ENCODE results near the gene NOXO1. TPM values are rescaled to one million over a fixed set of nuclear protein-coding genes. Genes with fewer than 3 reads are reported as not detected.

The NOXO1 gene
- total and polyA plus RNA-seq, 10 of the 15 experiments (the other 5 are each of a cell fraction or from before 2014, with no cell fraction given): 0.09 to 0.76 (median 0.26) TPM; not detected in 4

DNA sequence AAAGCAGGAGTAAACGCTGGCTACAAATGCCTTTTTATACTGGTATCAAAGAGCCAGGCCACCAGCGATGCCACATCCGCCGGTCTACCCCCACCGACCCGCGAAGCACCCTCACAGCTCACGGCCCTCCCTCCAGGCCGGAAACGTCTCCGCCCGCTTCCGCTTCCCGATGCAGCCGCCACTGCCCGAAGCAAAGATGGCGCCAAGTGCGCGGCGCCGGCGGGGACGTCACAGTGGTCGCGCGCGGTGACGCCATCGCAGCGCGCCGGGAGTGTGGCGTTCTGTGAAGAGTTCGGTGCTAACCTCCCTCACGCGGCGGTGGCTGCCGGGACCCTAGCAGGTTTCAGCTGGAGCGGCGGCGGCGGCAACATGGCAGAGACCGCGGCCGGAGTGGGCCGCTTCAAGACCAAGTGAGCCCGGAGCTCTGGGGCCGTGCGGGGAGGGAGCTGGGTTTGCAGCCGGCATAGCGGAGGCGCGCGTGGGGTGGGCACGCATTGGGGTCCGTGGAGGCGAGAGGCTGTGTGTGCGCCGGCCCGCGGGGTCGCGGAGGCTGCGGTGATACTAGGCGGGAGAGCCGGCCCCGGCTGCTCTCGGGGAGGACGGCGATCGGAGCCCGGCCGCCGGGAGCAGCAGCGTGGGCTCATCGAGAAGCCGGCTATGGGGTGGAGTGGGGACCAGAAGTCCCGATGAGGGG is 9.3 kb downstream of the NOXO1 start, which contains the start of gene TBL3 (continued):
- TF ChIP-seq RBBP5 (conservative IDR thresholded peaks at IDR 0.05) (no peak), NFIC (IDR thresholded peaks at IDR 0.05; ENCODE audit: low read depth, low read length) (no peak), SUZ12 (IDR thresholded peaks at IDR 0.05; ENCODE audit: unreplicated experiment) (no peak), SRF (IDR thresholded peaks at IDR 0.05; ENCODE audit: low read depth in 2 of 2, low read length in 2 of 2) (peak; percentile 87 to 98), SMAD1 (IDR thresholded peaks at IDR 0.05; ENCODE audit: low read depth, partially characterized antibody) (no peak), HCFC1 (IDR thresholded peaks at IDR 0.05; ENCODE audit: low read length) (peak; percentile 99), ESRRA (IDR thresholded peaks at IDR 0.05; ENCODE audit: low read length) (peak; percentile 91), NR2C2 (IDR thresholded peaks at IDR 0.05; ENCODE audit: borderline replicate concordance, control insufficient read depth, insufficient read length, low read depth) (no peak), RUNX3 (IDR thresholded peaks at IDR 0.05; ENCODE audit: low read length) (peak; percentile 93), MTA2 (IDR thresholded peaks at IDR 0.05; ENCODE audit: low read depth) (no peak; the same call in 1 of the 2 replicates), MYB (IDR thresholded peaks at IDR 0.05; ENCODE audit: borderline replicate concordance, low read depth, low read length) (0 out of 2 replicates have a peak, but pooled peaks have one; percentile 59), TARDBP (IDR thresholded peaks at IDR 0.05; ENCODE audit: borderline replicate concordance) (peak; percentile 98), FOXM1 (IDR thresholded peaks at IDR 0.05; ENCODE audit: low read depth, low read length) (no peak), BRCA1 (IDR thresholded peaks at IDR 0.05; ENCODE audit: low read depth, low read length) (peak; percentile 41; the same call in 1 of the 2 replicates), WRNIP1 (IDR thresholded peaks at IDR 0.05; ENCODE audit: borderline replicate concordance, low read depth, low read length) (no peak), NR2F1 (conservative IDR thresholded peaks at IDR 0.05) (peak; percentile 64; the same call in 1 of the 2 replicates), SP1 (IDR thresholded peaks at IDR 0.05; ENCODE audit: low read depth, low read length) (peak; percentile 89), CHD1 (IDR thresholded peaks at IDR 0.05; ENCODE audit: low read depth, low read length) (0 out of 2 replicates have a peak, but pooled peaks have one; percentile 73), RELA (IDR thresholded peaks at IDR 0.05; ENCODE audit: borderline replicate concordance, partially characterized antibody) (peak; percentile 96), IKZF1 (conservative IDR thresholded peaks at IDR 0.05) (peak; percentile 100)
- TF ChIP-seq, protein P1, sequence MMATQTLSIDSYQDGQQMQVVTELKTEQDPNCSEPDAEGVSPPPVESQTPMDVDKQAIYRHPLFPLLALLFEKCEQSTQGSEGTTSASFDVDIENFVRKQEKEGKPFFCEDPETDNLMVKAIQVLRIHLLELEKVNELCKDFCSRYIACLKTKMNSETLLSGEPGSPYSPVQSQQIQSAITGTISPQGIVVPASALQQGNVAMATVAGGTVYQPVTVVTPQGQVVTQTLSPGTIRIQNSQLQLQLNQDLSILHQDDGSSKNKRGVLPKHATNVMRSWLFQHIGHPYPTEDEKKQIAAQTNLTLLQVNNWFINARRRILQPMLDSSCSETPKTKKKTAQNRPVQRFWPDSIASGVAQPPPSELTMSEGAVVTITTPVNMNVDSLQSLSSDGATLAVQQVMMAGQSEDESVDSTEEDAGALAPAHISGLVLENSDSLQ (IDR thresholded peaks at IDR 0.05): peak; percentile 50
- TF ChIP-seq, protein P2, sequence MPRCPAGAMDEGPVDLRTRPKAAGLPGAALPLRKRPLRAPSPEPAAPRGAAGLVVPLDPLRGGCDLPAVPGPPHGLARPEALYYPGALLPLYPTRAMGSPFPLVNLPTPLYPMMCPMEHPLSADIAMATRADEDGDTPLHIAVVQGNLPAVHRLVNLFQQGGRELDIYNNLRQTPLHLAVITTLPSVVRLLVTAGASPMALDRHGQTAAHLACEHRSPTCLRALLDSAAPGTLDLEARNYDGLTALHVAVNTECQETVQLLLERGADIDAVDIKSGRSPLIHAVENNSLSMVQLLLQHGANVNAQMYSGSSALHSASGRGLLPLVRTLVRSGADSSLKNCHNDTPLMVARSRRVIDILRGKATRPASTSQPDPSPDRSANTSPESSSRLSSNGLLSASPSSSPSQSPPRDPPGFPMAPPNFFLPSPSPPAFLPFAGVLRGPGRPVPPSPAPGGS (IDR thresholded peaks at IDR 0.05; ENCODE audit: borderline replicate concordance, insufficient read depth, low read depth, low read length, poor library complexity, severe bottlenecking): peak; percentile 46
- TF ChIP-seq, protein P3, sequence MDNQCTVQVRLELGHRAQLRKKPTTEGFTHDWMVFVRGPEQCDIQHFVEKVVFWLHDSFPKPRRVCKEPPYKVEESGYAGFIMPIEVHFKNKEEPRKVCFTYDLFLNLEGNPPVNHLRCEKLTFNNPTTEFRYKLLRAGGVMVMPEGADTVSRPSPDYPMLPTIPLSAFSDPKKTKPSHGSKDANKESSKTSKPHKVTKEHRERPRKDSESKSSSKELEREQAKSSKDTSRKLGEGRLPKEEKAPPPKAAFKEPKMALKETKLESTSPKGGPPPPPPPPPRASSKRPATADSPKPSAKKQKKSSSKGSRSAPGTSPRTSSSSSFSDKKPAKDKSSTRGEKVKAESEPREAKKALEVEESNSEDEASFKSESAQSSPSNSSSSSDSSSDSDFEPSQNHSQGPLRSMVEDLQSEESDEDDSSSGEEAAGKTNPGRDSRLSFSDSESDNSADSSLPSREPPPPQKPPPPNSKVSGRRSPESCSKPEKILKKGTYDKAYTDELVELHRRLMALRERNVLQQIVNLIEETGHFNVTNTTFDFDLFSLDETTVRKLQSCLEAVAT (IDR thresholded peaks at IDR 0.05): no peak
- TF ChIP-seq, protein P4, sequence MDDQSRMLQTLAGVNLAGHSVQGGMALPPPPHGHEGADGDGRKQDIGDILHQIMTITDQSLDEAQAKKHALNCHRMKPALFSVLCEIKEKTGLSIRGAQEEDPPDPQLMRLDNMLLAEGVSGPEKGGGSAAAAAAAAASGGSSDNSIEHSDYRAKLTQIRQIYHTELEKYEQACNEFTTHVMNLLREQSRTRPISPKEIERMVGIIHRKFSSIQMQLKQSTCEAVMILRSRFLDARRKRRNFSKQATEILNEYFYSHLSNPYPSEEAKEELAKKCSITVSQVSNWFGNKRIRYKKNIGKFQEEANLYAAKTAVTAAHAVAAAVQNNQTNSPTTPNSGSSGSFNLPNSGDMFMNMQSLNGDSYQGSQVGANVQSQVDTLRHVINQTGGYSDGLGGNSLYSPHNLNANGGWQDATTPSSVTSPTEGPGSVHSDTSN (IDR thresholded peaks at IDR 0.05; ENCODE audit: insufficient replicate concordance, low read depth, low read length): no peak
- TF ChIP-seq, protein P5, sequence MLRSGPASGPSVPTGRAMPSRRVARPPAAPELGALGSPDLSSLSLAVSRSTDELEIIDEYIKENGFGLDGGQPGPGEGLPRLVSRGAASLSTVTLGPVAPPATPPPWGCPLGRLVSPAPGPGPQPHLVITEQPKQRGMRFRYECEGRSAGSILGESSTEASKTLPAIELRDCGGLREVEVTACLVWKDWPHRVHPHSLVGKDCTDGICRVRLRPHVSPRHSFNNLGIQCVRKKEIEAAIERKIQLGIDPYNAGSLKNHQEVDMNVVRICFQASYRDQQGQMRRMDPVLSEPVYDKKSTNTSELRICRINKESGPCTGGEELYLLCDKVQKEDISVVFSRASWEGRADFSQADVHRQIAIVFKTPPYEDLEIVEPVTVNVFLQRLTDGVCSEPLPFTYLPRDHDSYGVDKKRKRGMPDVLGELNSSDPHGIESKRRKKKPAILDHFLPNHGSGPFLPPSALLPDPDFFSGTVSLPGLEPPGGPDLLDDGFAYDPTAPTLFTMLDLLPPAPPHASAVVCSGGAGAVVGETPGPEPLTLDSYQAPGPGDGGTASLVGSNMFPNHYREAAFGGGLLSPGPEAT (IDR thresholded peaks at IDR 0.05; ENCODE audit: low read depth): peak; percentile 94

All from GM12878 (cell line).